HG03135 (cell line): ENCODE results near the gene NOTCH4.

Experiments
- ATAC-seq: cut with Tn5 transposase; IDR thresholded peaks from one replicate; pipeline ENCODE4 v1.9.1; 2021; ENCODE audit warnings: mild to moderate bottlenecking, moderate library complexity; ENCODE audit not compliant: unreplicated experiment

The NOTCH4 gene

DNA sequence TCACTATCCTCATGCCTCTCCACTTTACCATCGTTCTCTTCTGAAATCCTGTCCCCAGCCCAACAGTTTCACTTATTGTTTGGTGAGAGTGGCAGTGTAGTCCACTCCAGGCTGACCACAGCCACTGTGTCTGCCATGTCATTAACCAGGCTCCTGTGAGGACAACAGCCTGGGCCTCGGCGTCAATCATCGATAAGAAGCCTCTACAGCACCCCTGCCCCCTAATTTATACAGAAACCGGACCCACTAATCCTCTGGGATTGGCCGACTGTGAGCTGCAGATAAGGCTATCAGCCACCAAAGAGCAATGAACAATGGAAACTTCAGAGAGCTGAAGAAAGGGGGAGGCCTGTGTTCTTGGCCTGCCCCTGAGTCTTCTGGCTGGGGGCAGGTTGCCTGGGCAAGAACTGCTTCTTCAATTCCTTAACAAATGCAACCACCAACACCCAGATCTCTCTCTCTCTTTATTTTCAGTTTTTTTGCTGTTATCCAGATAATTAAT is 56.1 kb downstream of the NOTCH4 start:
- no peak for ATAC-seq

DNA sequence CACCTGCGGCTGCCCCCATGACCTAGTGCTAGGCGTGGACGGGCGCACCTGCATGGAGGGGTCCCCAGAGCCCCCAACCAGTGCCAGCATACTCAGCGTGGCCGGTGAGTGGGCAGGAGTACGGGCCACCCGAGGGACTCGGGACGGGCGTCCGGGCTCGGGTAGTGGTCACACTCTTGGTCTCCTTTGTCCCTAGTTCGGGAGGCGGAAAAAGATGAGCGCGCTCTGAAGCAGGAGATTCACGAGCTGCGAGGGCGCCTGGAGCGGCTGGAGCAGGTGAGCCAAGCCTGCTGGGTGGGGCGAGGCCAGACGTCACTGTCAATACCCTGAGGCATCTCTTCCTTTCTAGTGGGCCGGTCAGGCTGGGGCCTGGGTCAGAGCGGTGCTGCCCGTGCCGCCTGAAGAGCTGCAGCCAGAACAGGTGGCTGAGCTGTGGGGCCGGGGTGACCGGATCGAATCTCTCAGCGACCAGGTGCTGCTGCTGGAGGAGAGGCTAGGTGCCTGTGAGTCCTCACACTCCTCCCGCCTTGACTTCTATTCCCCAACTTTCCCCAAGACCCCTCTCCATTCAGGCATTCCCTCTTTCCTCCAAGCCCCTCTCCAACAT is 56.6 kb downstream of the NOTCH4 start:
- no peak for ATAC-seq

DNA sequence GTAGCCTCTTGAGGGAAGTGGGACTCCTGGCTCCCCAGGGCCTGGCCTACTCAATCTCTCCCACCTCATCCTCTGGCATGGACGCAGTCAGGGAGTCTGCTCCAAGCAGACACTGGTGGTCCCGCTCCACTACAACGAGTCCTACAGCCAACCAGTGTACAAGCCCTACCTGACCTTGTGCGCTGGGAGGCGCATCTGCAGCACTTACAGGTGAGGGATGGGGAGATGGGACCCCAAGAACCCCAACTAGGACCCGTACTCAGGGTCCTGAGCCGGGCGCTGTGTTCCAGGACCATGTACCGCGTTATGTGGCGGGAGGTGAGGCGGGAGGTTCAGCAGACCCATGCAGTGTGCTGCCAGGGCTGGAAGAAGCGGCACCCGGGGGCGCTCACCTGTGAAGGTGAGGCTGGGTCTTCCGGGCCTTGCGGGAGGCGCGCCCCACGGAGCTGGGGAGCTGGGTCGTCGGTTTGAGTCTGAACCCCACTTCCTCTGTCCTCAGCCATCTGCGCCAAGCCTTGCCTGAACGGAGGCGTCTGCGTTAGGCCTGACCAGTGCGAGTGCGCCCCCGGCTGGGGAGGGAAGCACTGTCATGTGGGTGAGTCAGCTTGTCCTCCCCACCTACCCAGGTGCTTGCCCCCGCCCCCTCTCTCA is 57.3 kb downstream of the NOTCH4 start:
- ATAC-seq: no peak

DNA sequence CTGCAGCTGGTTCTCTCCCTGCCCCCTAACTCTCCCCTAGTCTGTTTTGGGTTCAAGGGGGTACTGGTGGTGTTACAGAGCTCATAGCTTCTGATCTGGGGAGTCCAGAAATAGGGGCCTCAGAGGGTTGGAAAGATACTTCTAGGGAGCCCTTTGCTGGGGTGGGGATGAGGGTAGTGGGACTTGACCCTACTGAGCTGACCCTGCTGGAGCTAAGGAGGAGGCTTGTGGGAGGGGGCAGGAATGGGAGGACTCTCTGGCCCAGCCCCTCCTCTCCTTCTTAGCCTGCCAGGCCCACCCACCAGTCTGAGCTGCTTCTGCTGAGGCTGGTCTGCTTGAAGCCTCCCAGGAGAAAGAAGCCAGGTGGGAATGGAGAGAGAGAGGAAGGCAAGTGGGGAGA is 59.6 kb downstream of the NOTCH4 start, which contains the start of gene EGFL8:
Gene EGFL8 (plus strand): TSS at position 301 of the 400 bp plus-strand sequence. CDS start 1,571 bp downstream, outside the sequence.
- ATAC-seq: no peak

DNA sequence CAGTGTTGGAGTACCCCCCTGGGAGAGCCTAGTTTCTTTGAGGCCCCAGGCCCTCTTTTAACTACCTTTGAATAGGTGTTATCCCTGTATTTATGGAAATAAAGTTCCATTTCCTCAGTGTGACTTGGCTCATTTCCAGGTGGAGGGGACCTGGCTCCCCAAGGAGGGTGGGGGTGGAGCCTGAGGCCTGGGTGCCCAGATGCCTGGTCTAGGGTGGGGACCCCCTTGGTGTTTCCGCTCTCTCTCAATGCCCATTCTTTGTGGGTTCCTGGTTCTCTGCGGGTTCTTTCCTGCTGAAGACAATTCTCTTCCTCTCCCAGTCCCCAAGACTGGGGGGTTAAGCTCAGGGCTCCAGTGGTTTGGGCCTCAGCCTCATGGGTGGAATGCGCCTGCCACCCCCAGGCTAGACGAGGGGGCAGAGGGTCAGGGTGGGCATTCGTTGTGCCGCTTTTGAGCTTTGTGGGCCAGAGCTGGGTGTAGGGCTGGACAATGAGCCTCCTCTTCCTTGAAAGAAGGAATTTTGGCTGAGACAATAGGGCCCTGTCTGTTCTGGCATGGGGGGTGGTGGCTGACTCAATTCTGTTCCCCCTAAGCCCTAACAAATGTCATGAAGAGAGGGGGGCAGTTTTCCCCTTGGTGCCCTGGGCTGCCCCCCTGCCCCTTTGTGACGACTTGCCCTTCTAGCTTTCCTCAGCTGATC is 60.2 kb downstream of the NOTCH4 start:
- ATAC-seq: no peak

DNA sequence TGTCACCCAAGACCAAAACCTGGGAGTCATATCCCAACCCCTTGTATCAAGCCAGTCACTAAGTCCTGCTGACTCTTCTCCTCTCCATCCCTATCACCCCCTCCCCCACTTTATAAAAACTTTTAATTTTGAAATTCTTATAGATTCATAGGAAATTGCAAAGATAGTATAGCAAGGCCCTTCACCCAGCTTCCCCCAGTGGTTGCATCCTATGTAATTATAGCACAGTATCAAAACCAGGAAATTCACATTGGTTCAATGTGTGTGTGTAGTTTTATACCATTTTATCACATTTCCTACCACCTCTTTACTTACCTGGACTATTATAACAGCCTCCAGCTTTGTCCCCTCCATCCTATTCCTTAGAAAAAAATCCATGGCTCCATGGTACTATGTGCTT is 65.8 kb downstream of the NOTCH4 start:
- no peak for ATAC-seq

DNA sequence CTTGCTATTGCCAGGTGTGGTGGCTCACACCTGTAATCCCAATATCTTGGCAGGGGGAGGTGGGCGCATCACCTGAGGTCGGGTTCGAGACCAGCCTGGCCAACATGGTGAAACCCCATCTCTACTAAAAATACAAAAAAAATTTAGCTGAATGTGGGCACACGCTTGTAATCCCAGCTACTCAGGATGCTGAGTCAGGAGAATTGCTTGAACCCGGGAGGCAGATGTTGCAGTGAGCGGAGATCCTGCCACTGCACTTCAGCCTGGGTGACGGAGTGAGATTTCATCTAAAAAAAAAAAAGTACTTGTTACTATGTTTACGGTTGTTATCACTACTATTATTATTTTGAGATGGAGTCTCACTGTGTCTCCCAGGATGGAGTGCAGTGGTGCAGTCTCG is 67.0 kb downstream of the NOTCH4 start:
- no peak for ATAC-seq

DNA sequence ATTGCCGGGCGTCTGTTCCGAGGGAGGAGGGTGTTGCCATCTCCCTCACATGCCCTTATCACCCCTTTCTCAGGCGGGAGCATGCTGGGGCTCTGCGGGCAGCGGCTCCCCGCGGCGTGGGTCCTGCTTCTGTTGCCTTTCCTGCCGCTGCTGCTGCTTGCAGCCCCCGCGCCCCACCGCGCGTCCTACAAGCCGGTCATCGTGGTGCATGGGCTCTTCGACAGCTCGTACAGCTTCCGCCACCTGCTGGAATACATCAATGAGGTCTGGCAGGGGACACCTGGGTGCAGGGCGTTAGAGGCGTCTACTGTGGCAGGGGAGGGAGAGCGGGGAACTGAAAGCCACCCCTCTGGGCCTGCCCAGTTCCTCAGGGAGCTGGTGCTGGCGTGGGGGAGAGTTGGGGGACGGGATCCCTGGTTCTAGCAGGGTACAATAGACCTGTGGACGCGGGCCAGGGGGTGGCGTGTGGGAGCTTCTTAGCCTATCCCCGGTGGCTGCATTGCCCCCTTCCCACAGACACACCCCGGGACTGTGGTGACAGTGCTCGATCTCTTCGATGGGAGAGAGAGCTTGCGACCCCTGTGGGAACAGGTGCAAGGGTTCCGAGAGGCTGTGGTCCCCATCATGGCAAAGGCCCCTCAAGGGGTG is 69.2 kb downstream of the NOTCH4 start:
- ATAC-seq: peak; percentile 52

DNA sequence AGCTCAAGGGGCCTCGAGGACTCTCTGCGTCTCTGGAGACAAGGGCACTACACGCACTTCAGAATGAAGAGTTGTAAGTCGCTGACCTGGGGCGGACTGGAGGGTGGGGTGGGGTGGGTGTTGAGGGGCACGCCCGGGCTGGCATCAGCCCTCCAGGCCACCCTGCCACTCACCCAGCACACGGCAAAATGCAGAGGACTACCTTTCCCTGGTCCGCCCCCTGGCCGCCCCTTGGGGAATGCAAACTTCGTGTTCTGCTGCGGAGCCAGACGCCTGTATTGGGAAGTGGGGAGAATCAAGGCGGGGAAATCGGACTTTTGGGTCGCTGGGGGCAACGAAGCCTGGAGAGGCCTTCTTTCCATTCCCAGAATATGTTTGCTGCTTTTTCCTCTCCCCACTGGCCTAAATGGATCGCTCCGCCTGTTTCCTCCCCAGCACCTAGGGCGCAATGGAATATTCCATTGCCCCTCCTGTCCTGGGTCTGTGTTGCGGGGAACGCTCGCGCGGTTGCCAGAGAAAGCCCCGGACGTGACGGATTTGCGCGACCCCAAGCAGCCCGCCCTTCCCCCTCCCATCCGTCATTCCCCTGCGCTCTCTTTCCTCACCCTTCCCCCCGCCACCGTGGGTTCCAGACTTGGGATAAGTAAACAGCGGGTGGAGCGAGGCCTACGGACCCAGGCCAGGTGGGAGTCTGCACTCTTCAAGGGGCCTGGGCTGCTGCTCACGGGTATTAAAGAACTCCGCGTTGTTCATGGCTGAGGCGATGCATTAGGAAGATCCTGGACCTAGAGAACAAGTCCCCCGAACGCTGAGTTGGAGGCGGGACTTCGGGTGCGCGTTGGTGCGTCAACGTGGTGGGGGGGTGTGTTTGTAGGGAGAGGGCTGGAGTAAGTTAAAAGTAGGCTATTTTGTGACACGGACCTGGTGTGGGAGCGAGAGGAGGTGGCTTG is 70.0 kb downstream of the NOTCH4 start, which contains the start of gene PPT2:
Gene PPT2 (plus strand): TSS at position 578 of the 950 bp plus-strand sequence. CDS start 454 bp downstream, outside the sequence.
- no peak for ATAC-seq

DNA sequence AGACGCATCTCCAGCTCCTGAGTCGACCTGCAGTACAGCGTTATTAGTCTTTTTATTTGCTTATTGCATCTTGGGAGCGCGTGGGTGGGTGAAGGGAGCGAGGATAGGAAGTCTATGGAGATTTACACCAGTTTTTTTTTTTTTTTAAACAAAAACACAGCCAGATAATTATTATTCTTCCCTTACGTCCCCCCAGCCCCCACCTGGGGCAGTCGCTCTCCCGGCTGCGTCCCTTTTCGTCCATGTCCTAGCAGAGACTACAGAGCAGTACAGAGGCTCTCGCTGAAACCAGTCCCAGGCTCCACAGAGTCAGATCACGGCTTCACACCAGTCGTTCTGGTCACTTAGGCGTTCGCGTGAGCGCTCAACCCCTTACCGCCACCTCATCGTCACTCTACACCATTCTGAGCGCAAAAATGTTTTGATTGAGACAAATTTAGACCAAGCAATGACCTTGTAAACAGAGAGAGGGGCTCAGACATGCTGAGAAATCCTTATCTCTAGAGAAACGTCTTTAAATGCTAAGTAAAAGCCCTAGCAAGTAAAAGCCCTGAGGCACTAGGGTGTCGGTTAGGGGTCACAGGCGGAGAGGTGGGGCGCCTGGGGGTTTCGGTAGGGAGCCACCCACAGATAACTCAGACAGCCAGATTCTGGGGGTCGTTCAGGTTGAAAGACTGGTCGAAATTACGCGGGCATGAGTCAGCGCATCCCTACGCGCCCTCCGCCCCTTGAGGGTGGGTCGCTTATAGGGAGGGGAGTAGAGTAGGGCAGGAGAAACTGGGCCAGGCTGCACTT is 70.9 kb downstream of the NOTCH4 start:
- ATAC-seq: no peak

DNA sequence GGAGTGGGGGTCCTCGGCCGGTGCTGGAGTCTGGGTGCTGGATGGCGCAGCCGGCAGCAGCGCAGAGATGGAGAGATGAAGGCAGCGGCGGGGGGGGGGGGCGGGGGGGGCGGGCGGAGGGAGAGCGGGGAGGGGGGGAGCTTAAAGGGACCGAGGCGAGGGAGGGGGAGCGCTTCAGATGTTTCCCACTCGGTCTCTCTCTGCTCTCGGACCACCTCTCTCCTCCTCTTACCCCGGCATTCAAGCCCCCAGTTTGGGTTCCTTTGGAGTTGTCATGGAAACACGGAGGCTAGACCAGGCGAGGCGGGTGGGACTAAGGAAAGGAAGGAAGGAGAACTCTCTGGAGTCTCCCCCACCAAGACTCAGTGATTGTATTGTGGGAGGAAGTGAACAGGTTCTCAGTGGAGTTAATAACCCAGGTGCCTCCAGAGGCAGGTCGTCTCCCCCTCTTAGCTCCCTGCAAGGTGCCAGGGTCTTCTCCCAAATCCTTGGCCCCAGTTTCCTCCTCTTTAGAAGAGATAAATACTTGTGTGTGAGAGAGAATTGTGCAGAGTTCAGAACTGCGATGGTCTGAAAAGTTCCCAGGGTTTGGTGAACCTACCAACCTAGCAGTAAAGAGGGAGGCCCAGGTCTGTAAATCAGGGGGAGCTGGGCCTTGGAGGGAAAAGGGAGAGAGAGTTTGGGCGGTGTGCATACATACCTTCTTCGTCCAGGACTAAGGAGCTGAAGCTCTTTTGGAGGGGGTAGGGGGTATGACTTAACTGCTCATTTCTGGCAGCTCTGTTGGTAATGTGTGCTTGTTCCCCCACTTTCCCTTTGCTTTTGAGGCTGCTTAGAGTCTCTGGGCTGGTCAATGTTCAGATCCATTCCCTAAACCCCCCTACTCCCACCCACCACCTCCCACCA is 71.8 kb downstream of the NOTCH4 start, which contains the start of gene PRRT1:
Gene PRRT1 (minus strand): TSS at position 77 of the 906 bp plus-strand sequence. CDS start 112 bp downstream, outside the sequence.
- ATAC-seq: no peak

DNA sequence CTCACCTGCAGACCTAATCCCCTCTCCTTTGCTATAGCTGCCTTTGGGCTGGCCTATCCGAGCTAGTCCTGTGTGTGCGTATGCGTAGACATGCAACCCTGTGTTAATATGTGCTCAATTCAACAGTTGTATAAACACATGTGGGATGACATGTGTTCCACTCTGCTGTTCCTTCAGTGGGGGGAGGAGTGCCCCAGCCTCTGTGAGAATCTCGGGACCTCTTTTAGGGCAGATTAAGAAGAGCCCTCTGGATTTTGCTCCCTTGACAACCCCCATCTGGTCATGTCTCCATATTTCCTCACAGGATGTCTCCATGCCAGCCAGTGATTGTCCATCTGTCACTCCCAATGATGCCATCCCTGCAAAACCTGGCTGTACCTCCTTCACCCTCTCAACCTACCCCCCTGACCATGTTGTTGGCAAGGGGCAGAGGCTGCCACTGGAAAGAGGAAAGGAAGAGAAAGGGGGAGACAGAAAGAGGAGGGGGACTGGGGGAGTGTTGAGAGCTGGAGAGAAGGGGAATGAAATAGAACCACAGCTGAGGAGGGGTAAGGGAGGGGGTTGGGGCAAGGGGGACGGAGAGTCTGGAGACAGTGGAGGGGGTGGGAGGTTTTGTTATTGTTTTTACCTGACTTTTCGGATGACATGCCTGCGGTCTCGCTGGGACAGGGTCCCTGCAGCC is 72.5 kb downstream of the NOTCH4 start:
- no peak for ATAC-seq

DNA sequence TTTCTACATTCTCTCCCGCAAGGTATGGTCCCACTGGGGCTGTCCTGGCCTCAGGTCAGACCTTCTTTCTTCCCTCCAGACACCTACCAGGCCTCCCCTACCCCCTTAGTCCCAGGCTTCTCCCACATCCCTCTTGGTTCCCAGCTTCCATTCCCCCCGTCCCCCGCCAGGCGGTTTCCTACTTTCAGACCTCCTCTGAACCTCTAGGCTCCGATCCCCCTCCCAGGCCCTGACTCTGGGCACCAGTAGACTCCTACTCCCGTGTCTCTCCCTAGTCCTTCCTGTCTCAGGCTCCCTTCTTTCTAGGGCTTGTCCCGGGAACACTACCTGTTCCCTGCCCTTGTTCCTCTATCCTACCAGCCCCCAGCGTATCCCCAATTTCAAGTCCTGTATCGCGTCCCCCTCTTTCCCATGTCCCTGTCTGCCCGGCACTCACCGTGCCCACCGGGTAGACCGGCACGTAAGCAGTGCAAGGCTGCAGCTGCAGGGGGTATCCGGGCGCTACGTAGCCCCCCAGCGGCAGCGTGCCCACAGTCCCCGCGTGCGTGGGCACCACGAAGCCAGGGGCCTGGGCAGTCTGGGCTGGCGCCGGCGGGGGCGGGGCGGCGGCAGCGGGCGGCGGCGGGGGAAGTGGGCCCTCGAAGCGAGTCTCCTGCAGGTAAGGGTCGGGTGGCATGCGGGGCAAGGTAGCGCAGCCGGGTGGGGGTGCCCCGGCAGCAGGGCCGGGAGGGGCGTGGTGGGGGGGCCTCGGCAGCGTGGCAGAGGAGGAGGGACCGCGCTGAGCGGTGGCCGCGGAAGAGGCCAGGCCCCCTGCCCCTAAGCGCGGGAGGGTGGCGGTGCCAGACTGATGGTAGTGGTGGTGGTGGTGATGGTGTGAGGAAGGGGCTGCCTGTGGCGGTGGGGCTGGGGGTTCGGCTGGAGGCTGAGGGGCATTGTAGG is 73.7 kb downstream of the NOTCH4 start:
- no peak for ATAC-seq

DNA sequence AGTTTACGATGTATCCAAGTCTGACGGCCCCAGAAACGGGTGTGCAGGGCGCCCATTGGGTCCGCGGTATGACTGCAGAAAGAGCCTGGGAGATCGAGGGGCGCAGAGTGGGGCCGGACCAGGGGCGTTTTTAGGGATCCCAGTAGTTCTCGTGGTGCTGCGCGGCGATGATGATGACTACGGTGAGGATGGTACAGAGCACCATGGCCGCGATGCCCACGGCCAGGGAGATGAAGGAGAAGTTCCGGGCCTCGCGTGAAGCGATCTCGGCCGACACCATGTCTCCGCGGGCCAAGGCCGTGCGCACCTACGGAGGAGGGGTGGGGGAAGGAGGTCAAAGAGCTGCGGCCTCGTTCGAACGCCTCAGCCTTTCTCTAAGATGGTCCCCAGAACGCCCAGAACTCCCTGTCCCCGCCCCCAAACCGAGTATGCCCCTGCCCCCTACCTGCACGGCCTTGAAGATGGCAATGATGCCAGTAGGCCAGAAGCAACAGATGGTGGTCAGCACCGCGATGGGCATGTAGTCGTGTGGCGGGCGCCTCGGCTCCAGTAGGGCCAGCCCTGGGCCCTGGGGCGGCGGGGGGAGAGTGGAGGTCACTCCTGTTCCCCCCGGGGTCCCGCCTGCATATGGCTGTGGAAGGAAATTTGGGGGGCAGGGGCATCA is 74.6 kb downstream of the NOTCH4 start:
- no peak for ATAC-seq

DNA sequence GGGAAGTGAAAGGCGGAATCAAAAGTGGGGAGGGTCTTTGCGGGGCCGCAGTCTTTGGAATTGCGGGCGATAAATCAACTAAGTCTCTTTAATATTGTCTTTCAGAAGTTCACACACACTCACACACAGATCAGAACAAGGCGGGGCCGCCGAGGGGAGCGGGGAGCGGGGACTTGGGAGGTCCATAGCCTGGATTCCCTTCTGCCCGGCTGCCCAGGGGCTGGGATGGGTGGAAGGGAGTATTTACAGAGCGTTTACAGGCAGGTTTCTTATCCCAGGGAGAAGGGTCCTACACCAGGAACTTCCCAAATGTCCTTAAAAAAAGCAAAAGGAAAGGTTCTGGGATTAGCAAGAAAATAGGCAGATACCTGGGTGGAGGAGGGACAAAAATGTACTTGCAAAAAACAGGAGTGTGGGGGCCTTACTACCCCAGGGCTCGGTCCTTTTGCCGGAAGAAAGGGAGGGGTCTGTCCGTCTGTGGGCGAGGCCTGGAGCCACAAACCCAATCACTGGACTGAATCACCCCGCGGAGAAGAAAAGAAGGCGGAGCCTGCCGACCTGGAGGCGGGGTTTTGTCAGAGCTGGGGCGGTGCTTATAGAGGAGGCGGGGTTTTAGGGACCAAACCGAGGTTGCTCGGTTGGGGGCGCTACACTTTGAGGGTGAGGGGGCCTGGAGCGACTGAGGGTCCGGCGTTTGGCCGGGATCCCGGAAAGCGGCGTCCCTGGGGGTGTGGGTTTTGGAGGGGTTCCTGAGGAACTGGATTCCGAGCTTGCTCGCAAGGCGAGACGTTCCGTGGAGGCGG is 75.4 kb downstream of the NOTCH4 start:
- ATAC-seq: no peak
